ENCODE results near the gene POLE.

- TF ChIP-seq, protein P1, sequence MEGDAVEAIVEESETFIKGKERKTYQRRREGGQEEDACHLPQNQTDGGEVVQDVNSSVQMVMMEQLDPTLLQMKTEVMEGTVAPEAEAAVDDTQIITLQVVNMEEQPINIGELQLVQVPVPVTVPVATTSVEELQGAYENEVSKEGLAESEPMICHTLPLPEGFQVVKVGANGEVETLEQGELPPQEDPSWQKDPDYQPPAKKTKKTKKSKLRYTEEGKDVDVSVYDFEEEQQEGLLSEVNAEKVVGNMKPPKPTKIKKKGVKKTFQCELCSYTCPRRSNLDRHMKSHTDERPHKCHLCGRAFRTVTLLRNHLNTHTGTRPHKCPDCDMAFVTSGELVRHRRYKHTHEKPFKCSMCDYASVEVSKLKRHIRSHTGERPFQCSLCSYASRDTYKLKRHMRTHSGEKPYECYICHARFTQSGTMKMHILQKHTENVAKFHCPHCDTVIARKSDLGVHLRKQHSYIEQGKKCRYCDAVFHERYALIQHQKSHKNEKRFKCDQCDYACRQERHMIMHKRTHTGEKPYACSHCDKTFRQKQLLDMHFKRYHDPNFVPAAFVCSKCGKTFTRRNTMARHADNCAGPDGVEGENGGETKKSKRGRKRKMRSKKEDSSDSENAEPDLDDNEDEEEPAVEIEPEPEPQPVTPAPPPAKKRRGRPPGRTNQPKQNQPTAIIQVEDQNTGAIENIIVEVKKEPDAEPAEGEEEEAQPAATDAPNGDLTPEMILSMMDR (IDR thresholded peaks at IDR 0.05): no peak
- TF ChIP-seq POLR2A (IDR thresholded peaks at IDR 0.05): no peak
Measured at GRCh38 chr12:132649226-132649945, 37.8 kb downstream of the POLE start.

Data from heart left ventricle (tissue), 13 donors.